SK-N-SH (cell line): ENCODE results near the gene PROC.

Source experiments
- CHD2 ChIP-seq: fragments of 150-350 bp; IDR thresholded peaks from 2 replicates; pipeline ENCODE4 v1.6.1; 2018; ENCODE audit warnings: low read length; ENCODE audit not compliant: partially characterized antibody
- EP300 ChIP-seq, 2 experiments: IDR thresholded peaks; 2 replicates each; pipeline versions ENCODE4 v1.4.0 to v1.6.1; 2012; ENCODE audit warnings: borderline replicate concordance in 1 of 2, low read depth in 1 of 2, low read length in 1 of 2
- EZH2phosphoT487 ChIP-seq: fragments of 200-600 bp; sonication (generic); IDR thresholded peaks from 2 replicates; pipeline ENCODE4 v1.6.1; 2017; ENCODE audit warnings: low read depth, mixed run types, mild to moderate bottlenecking, antibody characterized with exemption, moderate library complexity, borderline replicate concordance
- GABPA ChIP-seq: IDR thresholded peaks from 2 replicates; pipeline ENCODE4 v1.4.0; 2012; ENCODE audit warnings: low read depth, mild to moderate bottlenecking
- MXI1 ChIP-seq: IDR thresholded peaks from 2 replicates; pipeline ENCODE4 v1.6.1; 2012; ENCODE audit warnings: mild to moderate bottlenecking, low read depth, low read length, improper control_type of control experiment
- POLR2AphosphoS5 ChIP-seq: IDR thresholded peaks from 2 replicates; pipeline ENCODE4 v1.6.1; 2012; ENCODE audit warnings: low read depth, low read length
- RFX5 ChIP-seq: IDR thresholded peaks from 2 replicates; pipeline ENCODE4 v1.6.1; 2012; ENCODE audit warnings: mild to moderate bottlenecking, improper control_type of control experiment, low read length
- SMC3 ChIP-seq: IDR thresholded peaks from 2 replicates; pipeline ENCODE4 v1.6.1; 2012; ENCODE audit warnings: low read depth, low read length, improper control_type of control experiment
- TEAD4 ChIP-seq: IDR thresholded peaks from 2 replicates; pipeline ENCODE4 v1.4.0; 2012; ENCODE audit warnings: mild to moderate bottlenecking, borderline replicate concordance; ENCODE audit not compliant: insufficient read depth
- TF ChIP-seq, protein P1 (sequence below): fragments of 200-600 bp; sonication (generic); IDR thresholded peaks from 2 replicates; pipeline ENCODE4 v1.6.1; 2017; ENCODE audit warnings: antibody characterized with exemption, mild to moderate bottlenecking, moderate library complexity
- TF ChIP-seq, protein P2 (sequence below): fragments of 150-350 bp; IDR thresholded peaks from 2 replicates; pipeline ENCODE4 v1.6.1; 2016; ENCODE audit warnings: mild to moderate bottlenecking, low read depth, low read length
- TF ChIP-seq, protein P3 (sequence below): IDR thresholded peaks from 2 replicates; pipeline ENCODE4 v1.6.1; 2012; ENCODE audit warnings: mild to moderate bottlenecking, low read depth, low read length, moderate library complexity
- TF ChIP-seq, protein P4 (sequence below): IDR thresholded peaks from 2 replicates; pipeline ENCODE4 v1.4.0; 2012; ENCODE audit warnings: low read depth

DNA sequence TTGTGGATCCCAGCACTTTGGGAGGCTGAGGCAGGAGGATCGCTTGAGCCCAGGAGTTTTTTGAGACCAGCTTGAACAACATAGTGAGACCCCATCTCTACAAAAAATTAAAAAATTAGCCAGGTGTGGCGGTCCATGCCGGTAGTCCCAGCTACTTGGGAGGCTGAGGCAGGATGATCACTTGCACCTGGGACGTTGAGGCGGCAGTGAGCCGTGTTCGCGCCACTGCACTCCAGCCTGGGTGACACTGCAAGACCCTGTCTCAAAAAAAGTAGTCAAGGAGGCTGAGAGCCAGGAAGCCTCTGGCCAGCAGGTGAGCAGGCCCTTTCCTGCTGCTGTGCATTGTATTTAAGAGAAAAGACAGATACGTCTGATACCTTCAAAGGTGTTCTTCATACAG is 11.1 kb upstream of the PROC start:
- TF ChIP-seq, protein P1, sequence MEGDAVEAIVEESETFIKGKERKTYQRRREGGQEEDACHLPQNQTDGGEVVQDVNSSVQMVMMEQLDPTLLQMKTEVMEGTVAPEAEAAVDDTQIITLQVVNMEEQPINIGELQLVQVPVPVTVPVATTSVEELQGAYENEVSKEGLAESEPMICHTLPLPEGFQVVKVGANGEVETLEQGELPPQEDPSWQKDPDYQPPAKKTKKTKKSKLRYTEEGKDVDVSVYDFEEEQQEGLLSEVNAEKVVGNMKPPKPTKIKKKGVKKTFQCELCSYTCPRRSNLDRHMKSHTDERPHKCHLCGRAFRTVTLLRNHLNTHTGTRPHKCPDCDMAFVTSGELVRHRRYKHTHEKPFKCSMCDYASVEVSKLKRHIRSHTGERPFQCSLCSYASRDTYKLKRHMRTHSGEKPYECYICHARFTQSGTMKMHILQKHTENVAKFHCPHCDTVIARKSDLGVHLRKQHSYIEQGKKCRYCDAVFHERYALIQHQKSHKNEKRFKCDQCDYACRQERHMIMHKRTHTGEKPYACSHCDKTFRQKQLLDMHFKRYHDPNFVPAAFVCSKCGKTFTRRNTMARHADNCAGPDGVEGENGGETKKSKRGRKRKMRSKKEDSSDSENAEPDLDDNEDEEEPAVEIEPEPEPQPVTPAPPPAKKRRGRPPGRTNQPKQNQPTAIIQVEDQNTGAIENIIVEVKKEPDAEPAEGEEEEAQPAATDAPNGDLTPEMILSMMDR, result no peak
- TF ChIP-seq, protein P2, sequence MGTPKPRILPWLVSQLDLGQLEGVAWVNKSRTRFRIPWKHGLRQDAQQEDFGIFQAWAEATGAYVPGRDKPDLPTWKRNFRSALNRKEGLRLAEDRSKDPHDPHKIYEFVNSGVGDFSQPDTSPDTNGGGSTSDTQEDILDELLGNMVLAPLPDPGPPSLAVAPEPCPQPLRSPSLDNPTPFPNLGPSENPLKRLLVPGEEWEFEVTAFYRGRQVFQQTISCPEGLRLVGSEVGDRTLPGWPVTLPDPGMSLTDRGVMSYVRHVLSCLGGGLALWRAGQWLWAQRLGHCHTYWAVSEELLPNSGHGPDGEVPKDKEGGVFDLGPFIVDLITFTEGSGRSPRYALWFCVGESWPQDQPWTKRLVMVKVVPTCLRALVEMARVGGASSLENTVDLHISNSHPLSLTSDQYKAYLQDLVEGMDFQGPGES, result no peak
- TF ChIP-seq, protein P3, sequence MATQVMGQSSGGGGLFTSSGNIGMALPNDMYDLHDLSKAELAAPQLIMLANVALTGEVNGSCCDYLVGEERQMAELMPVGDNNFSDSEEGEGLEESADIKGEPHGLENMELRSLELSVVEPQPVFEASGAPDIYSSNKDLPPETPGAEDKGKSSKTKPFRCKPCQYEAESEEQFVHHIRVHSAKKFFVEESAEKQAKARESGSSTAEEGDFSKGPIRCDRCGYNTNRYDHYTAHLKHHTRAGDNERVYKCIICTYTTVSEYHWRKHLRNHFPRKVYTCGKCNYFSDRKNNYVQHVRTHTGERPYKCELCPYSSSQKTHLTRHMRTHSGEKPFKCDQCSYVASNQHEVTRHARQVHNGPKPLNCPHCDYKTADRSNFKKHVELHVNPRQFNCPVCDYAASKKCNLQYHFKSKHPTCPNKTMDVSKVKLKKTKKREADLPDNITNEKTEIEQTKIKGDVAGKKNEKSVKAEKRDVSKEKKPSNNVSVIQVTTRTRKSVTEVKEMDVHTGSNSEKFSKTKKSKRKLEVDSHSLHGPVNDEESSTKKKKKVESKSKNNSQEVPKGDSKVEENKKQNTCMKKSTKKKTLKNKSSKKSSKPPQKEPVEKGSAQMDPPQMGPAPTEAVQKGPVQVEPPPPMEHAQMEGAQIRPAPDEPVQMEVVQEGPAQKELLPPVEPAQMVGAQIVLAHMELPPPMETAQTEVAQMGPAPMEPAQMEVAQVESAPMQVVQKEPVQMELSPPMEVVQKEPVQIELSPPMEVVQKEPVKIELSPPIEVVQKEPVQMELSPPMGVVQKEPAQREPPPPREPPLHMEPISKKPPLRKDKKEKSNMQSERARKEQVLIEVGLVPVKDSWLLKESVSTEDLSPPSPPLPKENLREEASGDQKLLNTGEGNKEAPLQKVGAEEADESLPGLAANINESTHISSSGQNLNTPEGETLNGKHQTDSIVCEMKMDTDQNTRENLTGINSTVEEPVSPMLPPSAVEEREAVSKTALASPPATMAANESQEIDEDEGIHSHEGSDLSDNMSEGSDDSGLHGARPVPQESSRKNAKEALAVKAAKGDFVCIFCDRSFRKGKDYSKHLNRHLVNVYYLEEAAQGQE, result no peak
- TF ChIP-seq GABPA (no peak), EZH2phosphoT487 (no peak), POLR2AphosphoS5 (no peak), TEAD4 (no peak), SMC3 (no peak), EP300 (IDR thresholded peaks at IDR 0.05; ENCODE audit: borderline replicate concordance in 1 of 2, low read depth in 1 of 2, low read length in 1 of 2) (no peak), RFX5 (no peak), MXI1 (no peak), CHD2 (no peak)
- TF ChIP-seq, protein P4, sequence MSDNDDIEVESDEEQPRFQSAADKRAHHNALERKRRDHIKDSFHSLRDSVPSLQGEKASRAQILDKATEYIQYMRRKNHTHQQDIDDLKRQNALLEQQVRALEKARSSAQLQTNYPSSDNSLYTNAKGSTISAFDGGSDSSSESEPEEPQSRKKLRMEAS, result no peak
